Measurements from ENCODE around the gene PLAAT5. TPM values are rescaled to one million over a fixed set of nuclear protein-coding genes. Genes with fewer than 3 reads are reported as not detected.
"Not testable (repeated sequence)": the region's sequence is repeated elsewhere in the genome, so short reads cannot be mapped to it uniquely, and the experiment has no call there.

Gene PLAAT5
- total RNA-seq, 2 donors from 2014 or later: 14.0 to 18.1 TPM

GRCh38 chr11:63532799-63533475 is 42.0 kb upstream of the PLAAT5 start:
- Mint-ChIP-seq H3K36me3 (ENCODE audit: low read depth) (peaks cover 1% of the 10 kb centered on the region), H3K4me1 (peaks cover 56% of the 10 kb centered on the region), H3K4me3 (no peak overlapping the region), H3K9me3 (peaks cover 2% of the 10 kb centered on the region), H3K27ac (no peak overlapping the region), H3K27me3 (ENCODE audit: insufficient read depth) (peaks cover 3% of the 10 kb centered on the region)
- DNase-seq: no peak
- no peaks in the 10 kb centered on the region for H3K27me3 ChIP-seq (ENCODE audit: control insufficient read depth, insufficient read depth, low read length, poor library complexity, severe bottlenecking)
- H3K36me3 ChIP-seq (ENCODE audit: control insufficient read depth, insufficient read depth, low read length): no peaks in the 10 kb centered on the region
- TF ChIP-seq, protein P1, sequence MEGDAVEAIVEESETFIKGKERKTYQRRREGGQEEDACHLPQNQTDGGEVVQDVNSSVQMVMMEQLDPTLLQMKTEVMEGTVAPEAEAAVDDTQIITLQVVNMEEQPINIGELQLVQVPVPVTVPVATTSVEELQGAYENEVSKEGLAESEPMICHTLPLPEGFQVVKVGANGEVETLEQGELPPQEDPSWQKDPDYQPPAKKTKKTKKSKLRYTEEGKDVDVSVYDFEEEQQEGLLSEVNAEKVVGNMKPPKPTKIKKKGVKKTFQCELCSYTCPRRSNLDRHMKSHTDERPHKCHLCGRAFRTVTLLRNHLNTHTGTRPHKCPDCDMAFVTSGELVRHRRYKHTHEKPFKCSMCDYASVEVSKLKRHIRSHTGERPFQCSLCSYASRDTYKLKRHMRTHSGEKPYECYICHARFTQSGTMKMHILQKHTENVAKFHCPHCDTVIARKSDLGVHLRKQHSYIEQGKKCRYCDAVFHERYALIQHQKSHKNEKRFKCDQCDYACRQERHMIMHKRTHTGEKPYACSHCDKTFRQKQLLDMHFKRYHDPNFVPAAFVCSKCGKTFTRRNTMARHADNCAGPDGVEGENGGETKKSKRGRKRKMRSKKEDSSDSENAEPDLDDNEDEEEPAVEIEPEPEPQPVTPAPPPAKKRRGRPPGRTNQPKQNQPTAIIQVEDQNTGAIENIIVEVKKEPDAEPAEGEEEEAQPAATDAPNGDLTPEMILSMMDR (conservative IDR thresholded peaks at IDR 0.05): no peak
- 70 to 76% methylated on average over 4 of the region's 4 CpGs for WGBS, 2 experiments (ENCODE audit: insufficient coverage in 1 of 2, insufficient read length in 1 of 2)
- no peak overlapping the region for H3K27ac ChIP-seq (ENCODE audit: low read depth, low read length)
- H3K4me3 ChIP-seq (ENCODE audit: low read length): peak overlapping the region; percentile 12
- H3K9ac ChIP-seq (ENCODE audit: extremely low read depth, low read length, poor library complexity, severe bottlenecking): no peak overlapping the region
- no peaks in the 10 kb centered on the region for H3K9me3 ChIP-seq (ENCODE audit: control insufficient read depth, low read length)
- peaks cover 11% of the 10 kb centered on the region for H3K4me1 ChIP-seq (ENCODE audit: control insufficient read depth, insufficient read depth, low read length)

- H3K9ac ChIP-seq (ENCODE audit: extremely low read depth, low read length, poor library complexity, severe bottlenecking): no peak overlapping the region
- H3K4me1 ChIP-seq (ENCODE audit: control insufficient read depth, insufficient read depth, low read length): peaks cover 11% of the 10 kb centered on the region
- peaks cover 3% of the 10 kb centered on the region for H3K27me3 Mint-ChIP-seq (ENCODE audit: insufficient read depth)
- H3K36me3 Mint-ChIP-seq (ENCODE audit: low read depth): peaks cover 1% of the 10 kb centered on the region
- no peak overlapping the region for H3K27ac ChIP-seq (ENCODE audit: low read depth, low read length)
- H3K4me1 Mint-ChIP-seq: peaks cover 55% of the 10 kb centered on the region
- no peaks in the 10 kb centered on the region for H3K36me3 ChIP-seq (ENCODE audit: control insufficient read depth, insufficient read depth, low read length)
- H3K27me3 ChIP-seq (ENCODE audit: control insufficient read depth, insufficient read depth, low read length, poor library complexity, severe bottlenecking): no peaks in the 10 kb centered on the region
- no peak for DNase-seq
- TF ChIP-seq, protein P1 (conservative IDR thresholded peaks at IDR 0.05): no peak
- no peak overlapping the region for H3K27ac Mint-ChIP-seq
- H3K9me3 Mint-ChIP-seq: peaks cover 4% of the 10 kb centered on the region
- peak overlapping the region; percentile 16 for H3K4me3 ChIP-seq (ENCODE audit: low read length)
- no peaks in the 10 kb centered on the region for H3K9me3 ChIP-seq (ENCODE audit: control insufficient read depth, low read length)
- no peak overlapping the region for H3K4me3 Mint-ChIP-seq
- 63 to 75% methylated on average over 2 of the region's 2 CpGs for WGBS, 2 experiments (ENCODE audit: insufficient coverage in 1 of 2, insufficient read length in 1 of 2)
Measured at GRCh38 chr11:63532117-63532516, 41.1 kb upstream of the PLAAT5 start.

GRCh38 chr11:63531074-63531792 is 40.3 kb upstream of the PLAAT5 start:
- DNase-seq: peak; percentile 78
- peak overlapping the region; percentile 16 for H3K4me3 ChIP-seq (ENCODE audit: low read length)
- WGBS, 2 experiments (ENCODE audit: insufficient coverage in 1 of 2, insufficient read length in 1 of 2): 49% methylated on average over 3 of the region's 6 CpGs; no CpG with 5 or more reads in 1 of the 2 experiments
- H3K9me3 ChIP-seq (ENCODE audit: control insufficient read depth, low read length); H3K4me3 Mint-ChIP-seq; H3K36me3 Mint-ChIP-seq (ENCODE audit: low read depth); H3K36me3 ChIP-seq (ENCODE audit: control insufficient read depth, insufficient read depth, low read length); H3K27me3 ChIP-seq (ENCODE audit: control insufficient read depth, insufficient read depth, low read length, poor library complexity, severe bottlenecking); H3K27me3 Mint-ChIP-seq (ENCODE audit: insufficient read depth); H3K9me3 Mint-ChIP-seq: not testable (repeated sequence)
- H3K27ac ChIP-seq (ENCODE audit: low read depth, low read length): peak overlapping the region; percentile 59
- H3K4me1 ChIP-seq (ENCODE audit: control insufficient read depth, insufficient read depth, low read length): peaks cover 11% of the 10 kb centered on the region
- peak overlapping the region; percentile 16 for H3K9ac ChIP-seq (ENCODE audit: extremely low read depth, low read length, poor library complexity, severe bottlenecking)
- peaks cover 49% of the 10 kb centered on the region for H3K4me1 Mint-ChIP-seq
- peak overlapping the region; percentile 87 for H3K27ac Mint-ChIP-seq
